Measurements from ENCODE around the gene FNBP1.
"Not testable (repeated sequence)": the region's sequence is repeated elsewhere in the genome, so short reads cannot be mapped to it uniquely, and the experiment has no call there.

FNBP1 gene

GRCh38 chr9:129952337-129952736 is 90.7 kb downstream of the FNBP1 start:
- no peak overlapping the region for H3K4me3 ChIP-seq (ENCODE audit: low read length)
- no peak for TF ChIP-seq CTCF (IDR thresholded peaks at IDR 0.05; ENCODE audit: insufficient read depth, low read depth, low read length, missing control alignments)
- DNase-seq (ENCODE audit: low read depth) = no peak

- TF ChIP-seq CTCF (IDR thresholded peaks at IDR 0.05; ENCODE audit: insufficient read depth, low read depth, low read length, missing control alignments) = no peak
- no peak for DNase-seq (ENCODE audit: low read depth)
- H3K4me3 ChIP-seq (ENCODE audit: low read length) = no peak overlapping the region
These were observed 93.2 kb downstream of the FNBP1 start for GRCh38 chr9:129949821-129950220.

- H3K4me3 ChIP-seq (ENCODE audit: low read length) = not testable (repeated sequence)
These were observed 94.4 kb downstream of the FNBP1 start for GRCh38 chr9:129948626-129949025.

GRCh38 chr9:129946246-129946995 is 96.6 kb downstream of the FNBP1 start:
- no peak for TF ChIP-seq CTCF (IDR thresholded peaks at IDR 0.05; ENCODE audit: insufficient read depth, low read depth, low read length, missing control alignments)
- DNase-seq (ENCODE audit: low read depth) = no peak
- H3K4me3 ChIP-seq (ENCODE audit: low read length) = no peak overlapping the region

More at GRCh38 chr9:129948626-129949025, 94.4 kb downstream of the FNBP1 start:
- not testable (repeated sequence) for DNase-seq (ENCODE audit: low read depth)

GRCh38 chr9:129945314-129945713 is 97.7 kb downstream of the FNBP1 start:
- no peak overlapping the region for H3K4me3 ChIP-seq (ENCODE audit: low read length)
- no peak for TF ChIP-seq CTCF (IDR thresholded peaks at IDR 0.05; ENCODE audit: insufficient read depth, low read depth, low read length, missing control alignments)
- no peak for DNase-seq (ENCODE audit: low read depth)

GRCh38 chr9:129944506-129945116 is 98.4 kb downstream of the FNBP1 start:
- no peak for TF ChIP-seq CTCF (IDR thresholded peaks at IDR 0.05; ENCODE audit: insufficient read depth, low read depth, low read length, missing control alignments)
- H3K4me3 ChIP-seq (ENCODE audit: low read length) = no peak overlapping the region
- peak; percentile 15 for DNase-seq (ENCODE audit: low read depth)

- TF ChIP-seq CTCF (IDR thresholded peaks at IDR 0.05; ENCODE audit: insufficient read depth, low read depth, low read length, missing control alignments) = no peak
- DNase-seq (ENCODE audit: low read depth) = no peak
- no peak overlapping the region for H3K4me3 ChIP-seq (ENCODE audit: low read length)
These were observed 103.6 kb downstream of the FNBP1 start for GRCh38 chr9:129939431-129939830.

Data from epithelial cell of esophagus (primary cell).